HG03108 (cell line): ENCODE results near the gene AMT.
A peak's percentile ranks its signal among the peaks of the same experiment; 100 is the strongest.

Source experiments
- ATAC-seq: cut with Tn5 transposase; IDR thresholded peaks from one replicate; pipeline ENCODE4 v1.9.1; 2021; ENCODE audit warnings: moderate library complexity; ENCODE audit not compliant: unreplicated experiment

The AMT gene, protein sequence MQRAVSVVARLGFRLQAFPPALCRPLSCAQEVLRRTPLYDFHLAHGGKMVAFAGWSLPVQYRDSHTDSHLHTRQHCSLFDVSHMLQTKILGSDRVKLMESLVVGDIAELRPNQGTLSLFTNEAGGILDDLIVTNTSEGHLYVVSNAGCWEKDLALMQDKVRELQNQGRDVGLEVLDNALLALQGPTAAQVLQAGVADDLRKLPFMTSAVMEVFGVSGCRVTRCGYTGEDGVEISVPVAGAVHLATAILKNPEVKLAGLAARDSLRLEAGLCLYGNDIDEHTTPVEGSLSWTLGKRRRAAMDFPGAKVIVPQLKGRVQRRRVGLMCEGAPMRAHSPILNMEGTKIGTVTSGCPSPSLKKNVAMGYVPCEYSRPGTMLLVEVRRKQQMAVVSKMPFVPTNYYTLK

GRCh38 chr3:49422379-49423248, at the start of gene AMT:
TSS of gene AMT (minus strand) at chr3:49422473. CDS start at chr3:49422450, 23 bp downstream.
- no peak for ATAC-seq

DNA sequence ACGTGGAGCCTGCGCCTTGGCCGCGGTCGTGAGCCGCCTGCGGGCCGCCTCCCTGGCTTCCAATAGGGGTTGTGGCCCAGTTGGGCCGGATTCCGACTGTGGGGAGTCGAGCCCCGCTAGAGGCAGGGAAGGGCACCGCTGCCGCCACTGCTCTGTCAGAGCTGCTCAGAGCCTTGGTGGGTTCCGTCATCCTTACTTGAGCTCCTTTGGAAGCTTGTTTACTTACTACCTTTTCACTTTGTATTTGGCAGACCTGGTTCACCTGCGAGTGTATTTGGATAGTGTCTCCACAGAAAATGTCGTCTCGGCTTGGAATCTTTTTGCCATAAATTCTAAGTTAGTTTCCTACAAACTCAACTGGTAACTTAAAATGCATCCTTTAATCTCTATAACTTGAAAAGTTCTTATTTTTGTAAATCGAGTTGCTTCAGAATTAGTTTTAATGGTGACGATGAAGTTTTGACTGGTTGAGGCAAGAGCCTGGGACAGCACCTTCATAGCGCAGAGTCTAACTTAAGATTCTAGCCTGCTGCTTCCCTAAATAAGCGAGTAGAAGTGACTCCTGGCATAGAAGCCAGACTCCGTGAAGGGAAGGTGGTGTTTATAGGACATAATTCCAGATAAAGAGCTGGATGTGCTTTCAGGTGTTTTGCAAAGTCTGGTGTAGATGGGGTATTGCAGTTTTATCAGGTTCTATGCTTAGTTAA, 48.6 kb upstream of the AMT start:
- peak; percentile 21 for ATAC-seq

DNA sequence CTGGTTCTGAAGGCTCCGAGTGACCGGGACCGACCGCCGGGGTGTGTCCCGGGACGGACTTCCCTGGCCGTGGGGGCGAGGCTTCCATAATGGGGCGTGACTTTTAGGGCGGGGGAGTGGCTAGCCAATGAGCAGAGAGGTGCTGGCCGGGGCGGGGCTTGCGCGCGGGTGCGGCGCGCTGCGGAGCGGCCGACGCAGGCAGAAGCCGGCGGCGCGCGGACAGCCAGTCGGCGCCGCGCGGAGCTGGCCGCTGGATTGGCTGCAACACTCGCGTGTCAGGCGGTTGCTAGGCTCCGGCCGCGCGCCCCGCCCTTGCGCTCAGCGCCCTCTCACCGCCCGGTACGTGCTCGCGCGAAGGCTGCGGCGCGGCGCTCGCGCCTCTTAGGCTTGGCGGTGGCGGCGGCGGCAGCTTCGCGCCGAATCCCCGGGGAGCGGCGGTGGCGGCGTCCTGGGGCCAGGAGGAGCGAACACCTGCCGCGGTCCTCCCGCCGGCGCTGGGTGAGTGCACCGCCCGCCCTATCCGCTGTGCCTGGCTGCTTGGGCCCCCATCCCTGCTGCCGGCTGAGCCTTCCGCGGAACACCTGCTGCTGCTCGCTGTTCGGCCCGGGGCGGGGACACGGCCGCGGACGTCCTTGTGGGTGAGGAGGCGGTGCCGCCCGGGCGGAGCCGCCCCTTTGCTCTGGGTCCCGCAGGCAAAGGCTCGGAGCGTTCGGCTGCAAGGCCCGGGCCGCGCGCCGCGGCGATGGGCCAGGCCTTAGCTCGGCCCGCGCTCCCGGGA, 47.9 kb upstream of the AMT start, which contains the start of gene DAG1:
DAG1 (plus strand) TSS at position 332 of the 778 bp plus-strand sequence. CDS start 40,268 bp downstream, outside the sequence.
- ATAC-seq: peak; percentile 84

GRCh38 chr3:49469037-49469935, 47.0 kb upstream of the AMT start:
- peak; percentile 7 for ATAC-seq

DNA sequence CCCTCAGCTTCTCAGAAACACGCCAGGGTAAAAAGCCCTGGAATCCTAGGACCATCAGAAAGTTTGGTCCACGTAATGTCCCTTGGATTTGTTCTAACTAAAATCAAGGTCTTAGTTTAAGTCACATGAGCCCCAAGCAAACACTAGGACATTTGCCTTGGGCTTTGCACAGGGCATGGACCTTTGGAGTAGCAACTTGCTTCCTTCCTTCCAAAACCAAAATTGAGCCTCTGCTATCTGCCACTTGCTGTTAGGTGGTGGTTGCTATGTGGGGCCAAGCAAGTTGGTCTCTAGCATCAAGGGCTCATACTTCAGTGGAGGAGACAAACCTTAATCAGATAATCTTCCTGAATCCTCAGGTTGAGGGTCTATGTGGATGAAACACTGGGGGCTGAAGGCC, 43.8 kb upstream of the AMT start:
- no peak for ATAC-seq

- no peak for ATAC-seq
Observed at GRCh38 chr3:49465270-49466034, 43.2 kb upstream of the AMT start.

DNA sequence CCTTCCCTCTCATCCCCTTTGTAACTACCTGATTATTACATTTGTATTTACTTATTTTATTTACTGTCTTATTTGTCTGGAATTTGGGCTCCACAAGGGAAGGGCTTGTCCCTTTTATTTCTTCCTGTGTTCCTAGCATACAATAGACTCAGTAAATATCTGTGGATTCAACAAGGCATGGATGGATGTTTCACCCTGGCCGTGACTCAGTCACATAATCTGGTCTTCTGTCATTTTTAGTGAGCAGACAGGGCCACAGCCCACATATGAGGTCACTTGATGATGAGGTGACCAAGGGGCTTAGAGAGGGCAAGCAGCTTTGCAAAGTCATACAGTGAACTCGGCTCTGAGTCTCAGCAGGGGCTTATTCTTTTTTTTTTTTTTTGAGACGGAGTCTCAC, 39.9 kb upstream of the AMT start:
- ATAC-seq: no peak

DNA sequence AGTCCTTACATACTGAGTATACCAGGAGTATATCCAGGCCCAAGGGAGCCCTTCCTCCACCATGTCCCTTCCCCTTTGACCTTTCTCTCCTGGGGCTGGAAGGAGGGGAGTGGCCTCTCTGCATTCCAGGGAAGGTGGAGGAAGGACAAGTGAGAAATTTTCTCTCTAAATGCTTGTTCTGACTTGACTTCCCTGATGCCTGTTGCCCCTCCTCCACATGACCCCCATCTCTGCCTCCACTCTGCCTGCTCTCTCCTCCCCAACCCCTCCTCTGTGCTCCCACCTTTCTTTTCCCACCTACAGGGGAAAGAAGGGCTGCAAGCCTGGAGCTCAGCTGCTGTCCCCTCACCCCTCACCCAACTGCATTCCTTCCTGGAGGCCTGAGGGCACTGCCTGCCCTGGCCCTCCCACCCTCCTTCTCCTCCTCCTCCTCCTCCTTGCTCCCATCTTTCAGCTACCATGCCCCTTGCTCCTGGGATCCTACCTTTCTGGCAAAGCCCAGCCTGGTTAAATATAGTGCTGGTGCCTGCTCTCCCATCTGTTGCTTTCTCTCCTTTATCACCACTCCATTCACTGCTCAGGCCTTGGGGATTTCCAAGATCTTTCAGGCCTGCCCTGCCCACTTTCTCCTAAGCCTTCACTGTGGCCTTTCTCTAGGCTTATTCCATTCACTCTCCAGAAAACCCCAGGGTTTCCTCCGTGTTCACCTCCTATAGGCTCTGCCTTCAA, 39.3 kb upstream of the AMT start:
- no peak for ATAC-seq

- no peak for ATAC-seq
Observed at GRCh38 chr3:49460956-49461355, 38.7 kb upstream of the AMT start.

DNA sequence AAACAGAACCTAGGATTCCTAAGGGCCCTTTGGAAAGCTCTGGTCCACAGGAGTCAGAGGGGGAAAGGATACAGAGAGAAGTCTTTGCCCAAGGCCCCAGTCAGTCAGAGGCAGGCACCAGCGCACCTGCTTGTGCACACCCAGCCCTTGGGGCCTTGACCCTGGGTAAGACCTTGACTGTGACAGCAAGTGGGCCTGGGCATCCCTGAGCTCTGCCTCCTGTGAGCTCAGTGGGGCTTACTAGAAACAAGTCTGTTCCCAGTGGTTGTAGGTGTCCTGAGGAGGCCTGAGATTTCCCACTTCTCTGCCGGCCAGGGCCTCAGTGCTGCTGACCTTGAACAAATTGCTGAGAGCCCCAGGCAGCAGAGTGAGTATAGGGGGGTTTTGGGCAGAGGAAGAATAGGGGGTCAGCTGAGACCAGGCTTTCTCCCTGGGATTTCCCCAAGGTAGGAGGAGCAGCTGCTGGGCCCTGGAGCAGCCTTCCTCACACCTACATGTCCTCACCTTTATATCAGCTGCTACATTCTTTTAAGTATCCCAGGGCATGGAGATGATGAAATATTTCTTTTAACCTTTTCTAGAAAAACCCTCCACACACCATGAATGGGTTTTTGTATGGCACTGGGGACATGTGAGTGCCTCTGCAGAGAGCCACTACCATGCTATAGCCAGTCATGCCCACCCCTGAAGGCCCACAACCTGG, 38.1 kb upstream of the AMT start:
- ATAC-seq: no peak

GRCh38 chr3:49456466-49456865, 34.2 kb upstream of the AMT start:
- no peak for ATAC-seq

DNA sequence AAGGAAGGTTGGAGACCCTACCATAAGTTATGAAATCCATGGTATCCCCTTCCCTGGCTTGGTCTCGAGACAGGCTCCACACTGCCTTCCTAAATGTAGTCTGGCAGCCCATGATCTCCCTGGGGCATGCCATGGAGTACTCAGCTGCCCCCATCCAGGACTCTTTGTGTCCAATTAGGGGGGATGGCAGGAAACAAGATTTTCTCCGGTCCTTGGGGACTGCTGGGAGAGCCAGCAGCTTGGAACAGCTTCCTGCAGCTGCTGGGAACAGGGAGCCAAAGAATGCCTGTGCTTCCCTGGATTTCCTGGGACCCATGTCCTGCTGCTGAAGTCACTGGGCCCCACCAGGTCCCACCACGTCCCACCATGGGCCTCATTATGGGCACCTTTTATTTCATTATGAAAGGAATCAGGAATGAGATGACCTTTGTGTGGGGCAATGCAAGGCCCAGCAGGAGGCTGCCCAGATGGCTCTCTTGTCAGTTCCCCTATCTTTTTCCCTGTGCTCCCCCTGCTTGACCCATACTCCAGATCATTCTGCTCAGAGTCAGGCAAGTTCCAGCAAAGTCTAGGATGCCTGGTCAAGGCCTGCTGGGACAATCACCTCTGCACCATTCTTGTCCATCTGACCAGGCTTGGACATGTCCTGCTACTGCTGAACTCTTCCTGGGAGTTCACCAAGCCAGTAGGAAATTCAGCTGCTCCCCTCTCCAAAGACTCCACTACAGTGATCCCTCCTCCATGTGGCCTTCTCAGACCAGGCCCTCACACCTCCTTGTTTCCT, 32.8 kb upstream of the AMT start:
- no peak for ATAC-seq

GRCh38 chr3:49454458-49454857, 32.2 kb upstream of the AMT start:
- ATAC-seq: no peak

- ATAC-seq: no peak
Observed at GRCh38 chr3:49453621-49454020, 31.3 kb upstream of the AMT start.

DNA sequence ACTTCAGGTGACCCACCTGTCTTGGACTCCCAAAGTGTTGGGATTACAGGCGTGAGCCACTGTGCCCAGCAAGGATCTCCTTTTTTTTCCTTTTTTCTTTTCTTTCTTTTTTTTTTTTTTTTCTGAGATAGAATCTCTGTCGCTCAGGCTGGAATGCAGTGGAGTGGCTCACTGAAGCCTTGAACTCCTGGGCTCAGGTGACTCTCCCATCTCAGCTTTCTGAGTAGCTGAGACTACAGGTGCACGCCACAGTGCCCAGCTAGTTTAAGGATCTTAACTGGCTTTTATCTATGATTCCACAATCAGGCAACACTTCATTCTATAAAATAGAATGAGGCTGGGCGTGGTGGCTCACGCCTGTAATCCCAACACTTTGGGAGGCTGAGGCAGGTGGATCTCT, 23.1 kb upstream of the AMT start:
- ATAC-seq: no peak

- no peak for ATAC-seq
Observed at GRCh38 chr3:49434731-49435130, 12.5 kb upstream of the AMT start.

DNA sequence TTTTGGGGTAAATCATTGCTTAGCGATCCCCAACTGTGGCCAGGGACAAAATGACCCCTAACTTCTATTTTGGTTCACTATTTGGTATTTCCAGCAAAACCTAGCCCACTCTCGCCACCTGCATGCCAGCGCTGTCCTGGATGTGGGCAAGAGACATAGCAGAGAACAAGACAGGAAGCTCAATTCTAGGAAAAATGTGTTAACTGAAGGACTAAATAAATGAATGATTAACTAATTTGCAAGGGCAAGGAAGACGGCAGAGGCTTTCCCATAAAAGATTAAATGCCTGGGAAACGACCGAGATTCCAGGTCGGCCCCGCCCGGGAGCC, 6.4 kb upstream of the AMT start:
- ATAC-seq: no peak
